H1 (cell line): ENCODE measurements around the gene LDLRAD3. TPM values are rescaled to one million over a fixed set of nuclear protein-coding genes. Genes with fewer than 3 reads are reported as not detected.

Source experiments
- CTCF ChIA-PET: fragments of 300-600 bp; sonication (Branson Sonifier 250); formaldehyde crosslinking; loops from one replicate; lab custom pipeline; 2021; ENCODE audit not compliant: partially characterized antibody; lab: Charles Lee
- POLR2A ChIA-PET: fragments of 300-600 bp; sonication (Branson Sonifier 250); formaldehyde crosslinking; loops from one replicate; lab custom pipeline; 2021; ENCODE audit warnings: inconsistent platforms; ENCODE audit not compliant: partially characterized antibody; lab: Charles Lee
- DNase-seq, 2 experiments: peaks; one replicate each; pipeline versions ENCODE4 v3.0.0 to v3.0.0-alpha.2; 2010 to 2022; ENCODE audit warnings: low spot score in 2 of 2, low read depth in 1 of 2, mixed read lengths in 1 of 2
- FAIRE-seq: peaks from 2 replicates; lab custom pipeline; 2011; peaks lifted over from hg19 to GRCh38; lab: Jason Lieb, UNC
- H2AFZ ChIP-seq: 2 replicates; pipeline ENCODE4 v1.8.1; 2012; ENCODE audit warnings: low read length, inconsistent platforms
- H2AK5ac ChIP-seq: 2 replicates; pipeline ENCODE4 v1.6.1; 2013; ENCODE audit warnings: low read depth, low read length
- H2BK120ac ChIP-seq: replicated peaks from 2 replicates; pipeline ENCODE3; 2013; ENCODE audit warnings: low read depth, low read length, inconsistent platforms
- H2BK12ac ChIP-seq: 2 replicates; pipeline ENCODE4 v1.6.1; 2013; ENCODE audit warnings: low read depth, low read length
- H2BK15ac ChIP-seq: 2 replicates; pipeline ENCODE4 v1.6.1; 2013; ENCODE audit warnings: low read length
- H2BK20ac ChIP-seq: 2 replicates; pipeline ENCODE4 v1.6.1; 2013; ENCODE audit warnings: low read length
- H2BK5ac ChIP-seq: 2 replicates; pipeline ENCODE4 v1.6.1; 2013; ENCODE audit warnings: low read depth, low read length
- H3K14ac ChIP-seq: 2 replicates; pipeline ENCODE4 v1.6.1; 2013; ENCODE audit warnings: inconsistent platforms; ENCODE audit not compliant: insufficient read length
- H3K18ac ChIP-seq: 2 replicates; pipeline ENCODE4 v1.6.1; 2013; ENCODE audit warnings: low read length; ENCODE audit errors: extremely low read depth
- H3K23ac ChIP-seq: 2 replicates; pipeline ENCODE4 v1.6.1; 2013; ENCODE audit warnings: inconsistent platforms; ENCODE audit not compliant: insufficient read length
- H3K23me2 ChIP-seq: 2 replicates; pipeline ENCODE4 v1.6.1; 2013; ENCODE audit warnings: low read depth, low read length
- H3K27ac ChIP-seq: 2 replicates; pipeline ENCODE4 v1.6.1; 2011; ENCODE audit warnings: low read depth, low read length, inconsistent platforms
- H3K27me3 ChIP-seq, 4 experiments: replicated peaks in 1 of 4; 1 replicate in 1 of 4; 2 replicates in 3 of 4; pipeline versions ENCODE4 v1.6.1 to v1.8.1; 2011 to 2013; ENCODE audit warnings: low read length in 3 of 4, mild to moderate bottlenecking in 3 of 4, inconsistent platforms in 2 of 4, mixed read lengths in 2 of 4, moderate library complexity in 1 of 4; ENCODE audit not compliant: control insufficient read depth in 3 of 4, insufficient read depth in 3 of 4; ENCODE audit errors: extremely low read depth in 1 of 4
- H3K36me3 ChIP-seq, 4 experiments: 2 replicates each; pipeline versions ENCODE4 v1.6.1 to v1.8.1; 2011 to 2013; ENCODE audit warnings: mild to moderate bottlenecking in 4 of 4, low read length in 3 of 4, moderate library complexity in 2 of 4, control low read depth in 1 of 4, inconsistent platforms in 1 of 4; ENCODE audit not compliant: insufficient read depth in 4 of 4, control insufficient read depth in 2 of 4
- H3K4ac ChIP-seq: replicated peaks from 2 replicates; pipeline ENCODE3; 2013; ENCODE audit warnings: low read length, low read depth, mixed read lengths, inconsistent platforms; ENCODE audit not compliant: insufficient read length
- H3K4me1 ChIP-seq, 4 experiments: replicated peaks in 1 of 4; 1 replicate in 1 of 4; 2 replicates in 3 of 4; pipeline versions ENCODE4 v1.6.1 to v1.8.1; 2011 to 2013; ENCODE audit warnings: low read length in 3 of 4, inconsistent platforms in 2 of 4, mixed read lengths in 1 of 4; ENCODE audit not compliant: insufficient read depth in 4 of 4, control insufficient read depth in 3 of 4
- H3K4me2 ChIP-seq, 2 experiments: 2 replicates each; pipeline versions ENCODE4 v1.6.1 to v1.8.1; 2011 to 2013; ENCODE audit warnings: low read depth in 2 of 2, low read length in 2 of 2, control low read depth in 1 of 2, inconsistent platforms in 1 of 2, mild to moderate bottlenecking in 1 of 2; ENCODE audit not compliant: insufficient read depth in 1 of 2
- H3K4me3 ChIP-seq, 4 experiments: fragments of 200-600, 300-600 bp in 1 of 4; sonication (generic), shearing (Covaris generic), sonication (Bioruptor Twin) in 1 of 4; 2 replicates each; pipeline versions ENCODE4 v1.5.1 to v1.8.1; 2011 to 2016; ENCODE audit warnings: low read length in 4 of 4, low read depth in 3 of 4, control low read depth in 2 of 4, inconsistent platforms in 2 of 4, mild to moderate bottlenecking in 2 of 4, mixed read lengths in 1 of 4, moderate library complexity in 1 of 4; ENCODE audit not compliant: insufficient read depth in 2 of 4; ENCODE audit errors: extremely low read depth in 1 of 4
- H3K56ac ChIP-seq: replicated peaks from 2 replicates; pipeline ENCODE3; 2013; ENCODE audit warnings: low read depth, mild to moderate bottlenecking, mixed read lengths, low read length, inconsistent platforms; ENCODE audit not compliant: insufficient read length
- H3K79me1 ChIP-seq: 2 replicates; pipeline ENCODE4 v1.6.1; 2013; ENCODE audit warnings: low read depth, low read length, control low read depth
- H3K79me2 ChIP-seq, 2 experiments: 2 replicates each; pipeline versions ENCODE4 v1.6.1 to v1.8.1; 2012 to 2013; ENCODE audit warnings: low read length in 2 of 2, mild to moderate bottlenecking in 2 of 2, inconsistent platforms in 1 of 2; ENCODE audit not compliant: insufficient read depth in 2 of 2, control insufficient read depth in 1 of 2
- H3K9ac ChIP-seq, 4 experiments: replicated peaks in 1 of 4; 1 replicate in 1 of 4; 2 replicates in 3 of 4; pipeline versions ENCODE4 v1.6.1 to v1.8.1; 2011 to 2013; ENCODE audit warnings: low read depth in 3 of 4, low read length in 3 of 4, control low read depth in 2 of 4, mild to moderate bottlenecking in 2 of 4, moderate library complexity in 2 of 4, inconsistent platforms in 1 of 4; ENCODE audit errors: extremely low read depth in 1 of 4
- H3K9me3 ChIP-seq, 2 experiments: 2 replicates each; pipeline versions ENCODE4 v1.6.1 to v1.8.1; 2012 to 2013; ENCODE audit warnings: mild to moderate bottlenecking in 2 of 2, moderate library complexity in 2 of 2, control low read depth in 1 of 2, inconsistent platforms in 1 of 2, low read depth in 1 of 2, low read length in 1 of 2, mixed read lengths in 1 of 2; ENCODE audit not compliant: insufficient read depth in 2 of 2
- H4K20me1 ChIP-seq, 2 experiments: replicated peaks in 1 of 2; 2 replicates each; pipeline versions ENCODE3 to v1.8.1; 2011 to 2013; ENCODE audit warnings: inconsistent platforms in 2 of 2, low read length in 2 of 2, mild to moderate bottlenecking in 1 of 2; ENCODE audit not compliant: insufficient read depth in 2 of 2, control insufficient read depth in 1 of 2
- H4K5ac ChIP-seq: 2 replicates; pipeline ENCODE4 v1.6.1; 2013; ENCODE audit warnings: low read length, low read depth, mixed read lengths, inconsistent platforms; ENCODE audit not compliant: insufficient read length
- H4K8ac ChIP-seq: 2 replicates; pipeline ENCODE4 v1.8.0; 2013; ENCODE audit warnings: mild to moderate bottlenecking, moderate library complexity, low read length, inconsistent platforms; ENCODE audit not compliant: insufficient read depth; ENCODE audit errors: extremely low read depth
- H4K91ac ChIP-seq: replicated peaks from 2 replicates; pipeline ENCODE3; 2013; ENCODE audit warnings: low read length, mixed read lengths, inconsistent platforms; ENCODE audit not compliant: insufficient read length
- ASH2L ChIP-seq: fragments of 200-600, 300-600 bp; sonication (generic); IDR thresholded peaks from one replicate; pipeline ENCODE4 v1.7.1; 2017; ENCODE audit warnings: low read length
- BCL11A ChIP-seq, 2 experiments: IDR thresholded peaks; one replicate each; pipeline ENCODE4 v1.6.1; 2011; ENCODE audit warnings: low read depth in 2 of 2, low read length in 2 of 2, mild to moderate bottlenecking in 2 of 2
- BRCA1 ChIP-seq: IDR thresholded peaks from 2 replicates; pipeline ENCODE4 v1.6.1; 2012; ENCODE audit warnings: low read depth, low read length, improper control_type of control experiment
- CBX8 ChIP-seq: fragments of 300-800, 300-1000 bp; sonication (generic); IDR thresholded peaks from 2 replicates; pipeline ENCODE4 v1.7.1; 2016; ENCODE audit warnings: low read depth, low read length, borderline replicate concordance
- FOSL1 ChIP-seq: IDR thresholded peaks from 2 replicates; pipeline ENCODE4 v1.6.1; 2011; ENCODE audit warnings: mild to moderate bottlenecking, low read depth, low read length, moderate library complexity; ENCODE audit not compliant: insufficient read depth
- GTF2F1 ChIP-seq: IDR thresholded peaks from 2 replicates; pipeline ENCODE4 v1.6.1; 2012; ENCODE audit warnings: low read depth, low read length, improper control_type of control experiment, borderline replicate concordance
- RAD21 ChIP-seq, 2 experiments: IDR thresholded peaks in 1 of 2; conservative IDR thresholded peaks in 1 of 2; 2 replicates each; pipeline ENCODE4 v1.6.1; 2011; ENCODE audit warnings: low read depth in 2 of 2, low read length in 2 of 2, improper control_type of control experiment in 1 of 2, inconsistent platforms in 1 of 2, mild to moderate bottlenecking in 1 of 2, moderate library complexity in 1 of 2
- SIN3A ChIP-seq, 2 experiments: IDR thresholded peaks in 1 of 2; conservative IDR thresholded peaks in 1 of 2; 2 replicates each; pipeline ENCODE4 v1.6.1; 2011 to 2012; ENCODE audit warnings: low read length in 2 of 2, improper control_type of control experiment in 1 of 2, low read depth in 1 of 2, mild to moderate bottlenecking in 1 of 2
- SP2 ChIP-seq: IDR thresholded peaks from 2 replicates; pipeline ENCODE4 v1.6.1; 2012; ENCODE audit warnings: mild to moderate bottlenecking, low read length, inconsistent platforms
- SP4 ChIP-seq: IDR thresholded peaks from 2 replicates; pipeline ENCODE4 v1.6.1; 2012; ENCODE audit warnings: low read length, inconsistent platforms
- SRF ChIP-seq: IDR thresholded peaks from 2 replicates; pipeline ENCODE4 v1.6.1; 2011; ENCODE audit warnings: mild to moderate bottlenecking, low read depth, low read length, moderate library complexity
- WGBS, 2 experiments: shearing (Covaris generic) in 1 of 2; methylation state at CpG; one replicate each; pipeline versions ENCODE4 v1.1.6 to v1.1.7; 2013 to 2015; ENCODE audit warnings: low lambda C conversion rate in 2 of 2, mixed read lengths in 2 of 2, inconsistent platforms in 1 of 2, low coverage in 1 of 2, missing lambda C conversion rate in 1 of 2; ENCODE audit not compliant: insufficient replicate concordance in 2 of 2, insufficient coverage in 1 of 2, insufficient read length in 1 of 2; ENCODE audit errors: extremely low coverage in 1 of 2, missing lambda C conversion rate in 1 of 2; 5-methylcytosine and 5-hydroxymethylcytosine counted together
- polyA plus RNA-seq, 7 experiments: library from polyadenylated mRNA; depleted of rRNA in 3 of 7; stranded (reverse) in 5 of 7; unstranded in 2 of 7; fragments of >200 nt in 5 of 7; fragments of 200-250 nt in 2 of 7; gene quantifications; 1 replicate in 5 of 7; 2 replicates in 1 of 7; 4 replicates in 1 of 7; pipeline versions ENCODE4 v1.2.1 to v1.2.3, GENCODE V29; 2011 to 2013; ENCODE audit warnings: missing spikeins in 2 of 7, mixed read lengths in 2 of 7
- total RNA-seq: library from RNA; stranded (reverse); fragmentation: NEBNext Ultra II Directional; extraction: Animal tissue kit (Norgen Biotek cat#: 25700); gene quantifications from 2 replicates; pipeline ENCODE4 v1.2.1, GENCODE V29; 2021

The LDLRAD3 gene
- total and polyA plus RNA-seq, 2 of the 8 experiments (the other 6 are each of a cell fraction or from before 2014, with no cell fraction given): 18.6 to 22.8 TPM

- H3K23ac ChIP-seq: no peak overlapping the region
- DNase-seq (no peak), FAIRE-seq (no peak)
- no peak overlapping the region for H4K91ac ChIP-seq
- H4K5ac ChIP-seq: no peak overlapping the region
- H3K56ac ChIP-seq: no peak overlapping the region
- H3K18ac ChIP-seq: no peak overlapping the region
- no peaks in the 10 kb centered on the region; a peak in 1 of 7 replicates for H3K27me3 ChIP-seq
- no peak overlapping the region for H4K8ac ChIP-seq
- POLR2A ChIA-PET: no interaction called here
- no peak overlapping the region for H2BK15ac ChIP-seq
- H3K9ac ChIP-seq: no peak overlapping the region
- no peak overlapping the region for H3K4ac ChIP-seq
- no peak overlapping the region for H2AFZ ChIP-seq
- no peaks in the 10 kb centered on the region for H3K79me1 ChIP-seq
- 87% methylated on average over 2 of the region's 2 CpGs; no CpG with 5 or more reads in 1 of the 2 experiments for WGBS, 2 experiments
- no peaks in the 10 kb centered on the region for H4K20me1 ChIP-seq
- no peak overlapping the region for H3K4me3 ChIP-seq
- no peak overlapping the region for H2AK5ac ChIP-seq
- no peak overlapping the region for H2BK20ac ChIP-seq
- H2BK12ac ChIP-seq: no peak overlapping the region
- H3K23me2 ChIP-seq: no peaks in the 10 kb centered on the region
- TF ChIP-seq SIN3A (conservative IDR thresholded peaks at IDR 0.05 in 1 of 2, IDR thresholded peaks at IDR 0.05 in 1 of 2; ENCODE audit: low read depth in 1 of 2, low read length in 2 of 2) (no peak), SP4 (no peak), GTF2F1 (no peak), BRCA1 (no peak), CBX8 (no peak), RAD21 (IDR thresholded peaks at IDR 0.05 in 1 of 2, conservative IDR thresholded peaks at IDR 0.05 in 1 of 2; ENCODE audit: low read depth in 2 of 2, low read length in 2 of 2) (no peak), ASH2L (no peak), FOSL1 (no peak), BCL11A (IDR thresholded peaks at IDR 0.05; ENCODE audit: low read depth in 2 of 2, low read length in 2 of 2) (no peak), SP2 (no peak), SRF (no peak)
- TF ChIP-seq, all 59 proteins: peak for 0
- Histone ChIP-seq H3K79me2 (no peaks in the 10 kb centered on the region), H3K27ac (no peak overlapping the region), H2BK5ac (no peak overlapping the region), H3K14ac (no peak overlapping the region), H3K36me3 (no peaks in the 10 kb centered on the region), H3K4me2 (no peak overlapping the region), H3K9me3 (no peaks in the 10 kb centered on the region), H2BK120ac (no peak overlapping the region), H3K4me1 (no peaks in the 10 kb centered on the region)
- CTCF ChIA-PET: interaction anchor here (1.1 to 1.3 kb wide), 3 partner anchors 97 to 124 kb away, joined by 3 to 8 read pairs (median 3); no protein-coding TSS in a partner anchor
Observed at GRCh38 chr11:35932121-35932520, 11.7 kb upstream of the LDLRAD3 start.
